Nephron (organoid): ENCODE data around the gene KRTAP10-1.

Experiments
- H3K27ac Mint-ChIP-seq, 3 experiments: 2 replicates each; pipeline ENCODE4 v1.8.0; 2020; ENCODE audit warnings: mixed read lengths in 3 of 3, mild to moderate bottlenecking in 2 of 3, moderate library complexity in 1 of 3
- H3K27me3 Mint-ChIP-seq: 2 replicates; pipeline ENCODE4 v1.8.0; 2021; ENCODE audit warnings: low read depth, mild to moderate bottlenecking, moderate library complexity, mixed read lengths
- H3K36me3 Mint-ChIP-seq: 2 replicates; pipeline ENCODE4 v1.8.0; 2020; ENCODE audit warnings: low read depth, mixed read lengths
- H3K4me1 Mint-ChIP-seq: 2 replicates; pipeline ENCODE4 v1.8.0; 2020; ENCODE audit warnings: mixed read lengths
- H3K4me3 Mint-ChIP-seq, 3 experiments: 2 replicates each; pipeline ENCODE4 v1.8.0; 2020; ENCODE audit warnings: mild to moderate bottlenecking in 3 of 3, mixed read lengths in 3 of 3, moderate library complexity in 2 of 3
- H3K9me3 Mint-ChIP-seq: 2 replicates; pipeline ENCODE4 v1.8.0; 2020; ENCODE audit warnings: mixed read lengths
- CTCF ChIP-seq, 3 experiments: fragments of 200-600 bp; sonication (generic); IDR thresholded peaks; one replicate each; pipeline ENCODE4 v1.5.0; 2021; ENCODE audit warnings: antibody characterized with exemption in 3 of 3; ENCODE audit not compliant: unreplicated experiment in 3 of 3

Gene KRTAP10-1

DNA sequence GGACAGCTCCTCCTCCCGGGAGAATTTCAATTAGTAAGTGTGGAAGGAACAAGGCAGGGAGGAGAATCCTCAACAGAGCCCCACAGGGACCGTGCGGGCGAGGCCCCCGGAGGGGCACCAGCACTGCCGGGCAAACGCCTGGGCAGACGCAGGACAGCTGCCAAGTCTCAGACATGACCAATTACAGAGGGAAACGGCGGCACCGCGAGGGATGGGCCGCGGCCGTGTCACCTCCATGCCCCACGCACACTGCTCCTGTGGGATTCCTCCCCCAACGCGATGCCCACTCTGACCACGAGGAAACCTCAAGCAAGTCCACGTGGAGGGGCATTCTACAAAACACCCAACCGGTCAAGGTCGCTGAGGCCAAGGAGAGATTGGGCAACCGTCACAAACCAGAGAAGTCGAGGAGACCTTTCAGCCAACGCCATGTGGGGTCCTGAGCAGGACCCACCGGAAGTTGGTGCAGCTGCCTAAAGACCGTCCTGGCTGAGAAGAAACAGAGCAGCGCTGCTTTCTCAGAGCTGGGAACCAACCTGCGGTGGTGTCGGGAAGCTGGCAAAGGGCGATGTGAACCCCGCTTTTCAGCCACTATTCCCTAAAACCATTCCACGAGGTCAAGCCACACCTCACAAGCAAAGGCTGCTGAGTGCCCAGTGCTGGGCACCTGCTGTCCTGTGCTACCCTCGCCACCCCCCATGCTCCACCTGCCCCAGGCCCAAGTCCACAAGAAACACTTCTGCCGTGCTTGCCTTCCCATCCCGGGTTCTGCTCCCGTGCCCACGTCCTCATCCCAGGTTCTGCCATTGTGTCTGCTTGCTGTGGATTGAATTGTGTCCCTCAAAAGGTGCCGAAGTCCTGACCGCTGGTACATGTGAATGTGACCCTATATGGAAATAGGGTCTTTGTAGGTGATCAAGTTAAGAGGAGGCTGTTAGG, 32.1 kb upstream of the KRTAP10-1 start:
- H3K4me1 Mint-ChIP-seq, result no peaks in the 10 kb centered on the region
- no peak overlapping the region for H3K27ac Mint-ChIP-seq
- no peak overlapping the region for H3K4me3 Mint-ChIP-seq
- peaks cover 36% of the 10 kb centered on the region for H3K27me3 Mint-ChIP-seq
- no peaks in the 10 kb centered on the region for H3K36me3 Mint-ChIP-seq
- peaks cover 35% of the 10 kb centered on the region for H3K9me3 Mint-ChIP-seq
- TF ChIP-seq CTCF (IDR thresholded peaks at IDR 0.05; ENCODE audit: unreplicated experiment in 3 of 3), result no peak

DNA sequence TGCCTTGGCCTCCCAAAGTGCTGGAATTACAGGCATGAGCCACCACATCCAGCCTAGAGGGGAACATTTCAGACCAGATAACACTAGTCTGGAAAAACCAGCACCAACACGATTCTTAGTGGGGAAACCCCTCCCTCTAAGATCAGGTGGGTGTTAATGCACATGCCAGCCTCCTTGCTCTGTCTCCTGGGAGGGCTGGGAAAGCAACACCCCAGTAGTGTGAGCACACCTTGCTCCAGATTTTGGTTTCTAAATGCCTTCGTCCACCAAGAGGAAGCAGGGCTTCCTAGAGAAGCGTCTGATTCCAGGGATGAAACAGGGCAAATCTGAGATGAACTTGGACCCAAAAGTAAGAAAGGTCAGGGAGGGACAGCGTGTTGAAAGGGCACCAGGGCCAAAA, 31.3 kb upstream of the KRTAP10-1 start:
- Mint-ChIP-seq H3K4me1 (no peaks in the 10 kb centered on the region), H3K9me3 (peaks cover 30% of the 10 kb centered on the region), H3K27ac (no peak overlapping the region), H3K4me3 (no peak overlapping the region), H3K36me3 (no peaks in the 10 kb centered on the region), H3K27me3 (peaks cover 36% of the 10 kb centered on the region)
- TF ChIP-seq CTCF (IDR thresholded peaks at IDR 0.05; ENCODE audit: unreplicated experiment in 3 of 3), result no peak

GRCh38 chr21:44569861-44570517, 30.0 kb upstream of the KRTAP10-1 start:
- Mint-ChIP-seq H3K9me3 (peaks cover 23% of the 10 kb centered on the region), H3K4me1 (no peaks in the 10 kb centered on the region), H3K4me3 (no peak overlapping the region), H3K27me3 (peaks cover 31% of the 10 kb centered on the region), H3K36me3 (no peaks in the 10 kb centered on the region), H3K27ac (no peak overlapping the region)
- TF ChIP-seq CTCF (IDR thresholded peaks at IDR 0.05; ENCODE audit: unreplicated experiment in 3 of 3), result no peak

DNA sequence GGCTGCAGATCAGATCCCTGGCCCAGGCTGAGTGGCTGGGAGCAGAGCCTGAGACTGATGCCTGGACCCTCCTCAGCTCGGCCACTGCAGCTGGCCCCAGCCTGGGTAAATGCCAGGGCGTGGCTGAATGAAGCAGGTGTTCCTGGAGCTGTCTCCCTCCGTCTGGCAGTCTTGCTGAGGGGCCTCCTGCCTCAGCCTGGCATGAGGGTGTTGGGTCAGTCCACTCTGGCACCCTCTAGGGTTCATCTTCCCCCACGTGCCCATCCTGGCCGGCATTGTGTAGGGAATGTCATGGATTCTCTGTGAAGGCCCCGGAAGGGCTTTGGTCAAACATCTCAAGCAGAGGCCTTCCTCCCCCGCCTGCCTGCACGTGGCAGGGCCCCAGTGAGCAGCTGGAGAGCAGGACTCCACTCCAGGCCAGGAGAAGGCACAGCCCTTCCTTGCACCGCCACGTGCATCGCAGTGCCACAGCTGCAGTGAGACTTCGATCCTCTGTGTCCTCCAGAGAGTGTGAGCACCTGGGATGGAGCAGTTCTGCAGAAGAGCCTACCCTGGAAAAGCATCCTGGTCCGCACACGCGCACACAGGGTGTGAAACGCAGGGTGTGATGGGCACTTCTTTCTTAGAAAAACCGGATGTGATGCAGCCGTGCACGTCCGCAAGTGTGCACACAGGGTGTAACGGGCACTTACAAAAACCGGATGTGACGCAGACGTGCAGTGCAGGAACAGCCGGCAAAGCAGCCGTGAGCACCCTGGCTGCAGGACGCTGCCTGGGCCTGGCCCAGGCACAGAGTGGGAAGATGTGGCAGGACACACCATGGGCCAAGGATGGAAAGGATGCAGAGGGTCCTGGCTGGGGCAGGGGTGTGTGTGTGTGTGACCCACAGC, 28.9 kb upstream of the KRTAP10-1 start:
- peaks cover 31% of the 10 kb centered on the region for H3K27me3 Mint-ChIP-seq

DNA sequence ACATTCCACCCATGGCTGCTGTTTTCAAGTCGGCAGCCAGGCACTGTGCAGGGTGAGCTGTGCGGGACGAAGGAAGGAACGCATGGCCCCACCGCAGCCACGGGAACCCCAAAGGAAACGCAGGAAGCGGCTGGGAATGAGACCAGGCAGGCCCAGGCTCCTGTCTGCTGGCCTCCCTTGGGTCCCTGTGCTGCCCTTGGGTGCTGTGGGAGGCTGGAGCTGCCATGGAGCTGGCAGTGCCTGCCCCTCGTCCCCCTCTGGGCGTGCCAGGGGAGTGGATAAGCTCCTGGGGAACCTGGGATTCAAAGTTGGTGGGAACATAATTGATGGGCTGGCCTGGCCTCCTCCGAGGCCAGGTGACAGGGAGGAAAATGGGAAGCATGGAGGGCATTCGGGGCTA, 28.3 kb upstream of the KRTAP10-1 start:
- Mint-ChIP-seq H3K9me3 (peaks cover 24% of the 10 kb centered on the region), H3K27me3 (peaks cover 28% of the 10 kb centered on the region), H3K4me3 (no peak overlapping the region), H3K27ac (no peak overlapping the region), H3K36me3 (no peaks in the 10 kb centered on the region), H3K4me1 (no peaks in the 10 kb centered on the region)
- TF ChIP-seq CTCF (IDR thresholded peaks at IDR 0.05; ENCODE audit: unreplicated experiment in 3 of 3), result no peak

More for the DNA sequence above, 28.9 kb upstream of the KRTAP10-1 start:
- Mint-ChIP-seq H3K9me3 (peaks cover 23% of the 10 kb centered on the region), H3K27ac (no peak overlapping the region), H3K4me1 (no peaks in the 10 kb centered on the region), H3K4me3 (no peak overlapping the region), H3K36me3 (no peaks in the 10 kb centered on the region)
- no peak for TF ChIP-seq CTCF (IDR thresholded peaks at IDR 0.05; ENCODE audit: unreplicated experiment in 3 of 3)
